ENCODE measurements around the gene LAPTM5.

LAPTM5 gene

DNA sequence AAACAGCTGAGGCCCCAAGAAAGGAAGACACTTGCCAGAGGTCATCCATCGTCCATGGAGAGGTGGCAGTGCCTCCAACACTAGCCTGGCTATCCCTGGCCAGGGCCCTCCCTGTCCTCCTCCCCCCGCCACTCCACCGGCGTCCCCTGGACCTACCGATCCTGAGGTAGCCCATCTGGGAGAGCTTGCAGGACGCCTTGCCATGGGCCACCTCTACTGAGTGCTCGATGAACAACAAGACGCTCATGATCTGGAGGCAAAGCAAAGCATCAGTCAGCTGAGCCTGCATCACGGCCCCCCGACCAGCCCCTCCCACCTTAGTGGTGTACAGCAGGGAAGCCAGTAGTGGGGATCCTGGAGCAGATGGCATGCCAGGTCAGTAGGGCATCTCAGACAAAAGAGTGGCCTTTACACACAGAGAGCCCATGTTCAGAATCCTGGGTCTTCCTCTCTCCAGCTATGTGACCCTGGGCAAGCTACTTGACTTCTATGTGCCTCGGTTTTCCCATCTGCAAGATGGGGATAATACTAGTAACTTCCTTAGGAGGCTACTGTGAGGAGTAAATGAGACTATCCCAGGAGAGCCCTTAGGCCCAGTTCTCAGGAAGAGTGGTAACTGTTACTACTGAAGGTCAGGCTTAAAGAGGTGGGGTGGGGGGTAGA, 15.1 kb downstream of the LAPTM5 start:
- DNase-seq (ENCODE audit: low spot score), result no peak

DNA sequence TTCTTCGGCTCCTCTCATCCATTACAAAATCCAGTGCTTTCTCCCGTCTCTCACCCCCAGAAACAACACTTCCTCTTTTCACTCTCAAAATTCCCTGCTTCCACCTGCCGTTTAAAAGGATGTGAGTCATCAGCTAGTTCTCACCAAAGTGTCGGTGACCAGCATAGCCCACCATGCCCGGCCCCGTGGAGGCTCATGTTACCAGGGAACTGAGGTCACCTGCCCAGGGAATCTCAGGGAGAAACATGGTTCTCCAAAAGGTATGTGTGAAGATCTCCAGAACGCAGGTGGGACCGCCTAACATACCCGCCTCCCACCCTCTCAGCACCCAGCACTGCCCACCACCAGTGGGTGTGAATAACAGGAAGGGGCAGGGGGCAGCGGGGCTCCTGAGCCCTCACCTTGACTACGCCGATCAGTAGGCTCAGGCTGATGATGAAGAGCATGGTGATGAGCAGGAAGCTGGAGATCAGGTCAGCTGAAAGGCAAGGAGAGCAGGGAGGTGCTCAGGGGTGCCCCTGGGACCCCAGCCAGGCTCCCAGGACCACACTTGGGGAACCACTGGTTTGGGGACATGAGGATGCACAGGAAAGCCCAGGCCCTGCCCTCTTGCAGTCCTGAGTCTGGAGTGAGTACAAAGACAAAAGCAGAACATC, 16.2 kb downstream of the LAPTM5 start:
- DNase-seq (ENCODE audit: low spot score), result no peak

DNA sequence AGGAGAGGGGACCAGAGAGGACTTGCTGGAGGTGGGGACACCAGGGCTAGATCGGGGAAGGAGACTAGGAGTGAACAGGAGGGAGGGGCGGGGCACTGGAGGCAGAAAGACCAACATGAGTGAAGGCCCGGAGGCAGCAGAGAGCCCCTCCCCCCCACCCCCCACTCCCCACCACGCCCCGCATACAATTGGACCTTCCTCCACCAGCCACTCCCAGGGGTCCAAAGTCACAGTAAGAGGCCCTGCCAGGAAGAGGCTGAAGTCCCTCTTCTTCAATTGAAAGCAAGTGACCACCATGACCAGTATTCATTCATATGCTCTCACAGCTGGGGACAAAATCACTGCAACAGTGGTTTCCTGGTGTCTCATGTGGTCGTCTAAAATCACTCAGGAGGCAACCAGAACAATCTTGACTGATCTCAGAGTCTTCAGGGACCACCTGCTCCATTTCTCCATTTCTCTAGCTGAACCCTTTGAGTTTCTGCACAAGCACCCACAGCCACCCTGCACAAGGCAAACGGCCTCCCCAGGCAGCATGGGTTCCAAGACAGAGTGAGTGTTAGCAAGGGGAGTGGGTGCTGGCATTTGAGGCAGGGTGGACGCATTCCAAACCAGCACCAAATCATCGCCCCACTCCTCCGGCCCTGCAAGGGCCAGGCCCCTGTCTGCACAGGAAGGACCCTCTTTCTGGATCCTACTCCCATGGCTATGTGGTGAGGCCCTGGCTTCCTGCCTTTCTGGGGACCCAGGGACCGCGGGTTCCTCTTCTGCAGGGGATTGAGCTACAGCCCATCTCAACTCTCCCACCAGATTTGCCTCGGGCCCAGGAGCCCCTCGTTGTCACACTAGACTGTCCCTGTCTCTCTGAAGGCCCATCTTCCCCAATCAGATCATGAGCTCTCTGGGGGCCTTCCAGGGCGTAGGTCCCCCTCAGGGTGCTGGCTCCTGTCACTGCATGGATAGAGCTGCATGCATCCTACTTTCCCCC, 17.0 kb downstream of the LAPTM5 start:
- no peak for DNase-seq (ENCODE audit: low spot score)

DNA sequence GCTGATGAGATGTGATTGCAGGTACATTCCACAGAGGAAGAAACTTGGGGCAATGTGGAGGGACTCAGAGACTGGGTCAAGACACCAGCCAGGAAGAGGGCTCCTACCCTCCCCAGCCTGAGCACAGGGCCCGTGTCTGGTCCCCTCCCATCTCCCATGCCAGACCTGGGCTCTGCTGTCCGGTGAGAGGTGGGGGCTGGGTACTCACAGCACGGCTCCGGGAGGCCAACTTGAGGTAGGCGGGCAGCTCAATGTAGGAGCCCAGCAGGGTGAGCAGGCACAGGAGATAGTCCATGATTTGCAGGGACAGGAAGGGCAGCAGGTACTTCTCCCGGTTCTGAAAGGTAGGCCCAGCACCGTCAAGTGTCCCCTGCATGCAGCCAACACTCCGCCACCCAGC, 18.0 kb downstream of the LAPTM5 start:
- no peak for DNase-seq (ENCODE audit: low spot score)

DNA sequence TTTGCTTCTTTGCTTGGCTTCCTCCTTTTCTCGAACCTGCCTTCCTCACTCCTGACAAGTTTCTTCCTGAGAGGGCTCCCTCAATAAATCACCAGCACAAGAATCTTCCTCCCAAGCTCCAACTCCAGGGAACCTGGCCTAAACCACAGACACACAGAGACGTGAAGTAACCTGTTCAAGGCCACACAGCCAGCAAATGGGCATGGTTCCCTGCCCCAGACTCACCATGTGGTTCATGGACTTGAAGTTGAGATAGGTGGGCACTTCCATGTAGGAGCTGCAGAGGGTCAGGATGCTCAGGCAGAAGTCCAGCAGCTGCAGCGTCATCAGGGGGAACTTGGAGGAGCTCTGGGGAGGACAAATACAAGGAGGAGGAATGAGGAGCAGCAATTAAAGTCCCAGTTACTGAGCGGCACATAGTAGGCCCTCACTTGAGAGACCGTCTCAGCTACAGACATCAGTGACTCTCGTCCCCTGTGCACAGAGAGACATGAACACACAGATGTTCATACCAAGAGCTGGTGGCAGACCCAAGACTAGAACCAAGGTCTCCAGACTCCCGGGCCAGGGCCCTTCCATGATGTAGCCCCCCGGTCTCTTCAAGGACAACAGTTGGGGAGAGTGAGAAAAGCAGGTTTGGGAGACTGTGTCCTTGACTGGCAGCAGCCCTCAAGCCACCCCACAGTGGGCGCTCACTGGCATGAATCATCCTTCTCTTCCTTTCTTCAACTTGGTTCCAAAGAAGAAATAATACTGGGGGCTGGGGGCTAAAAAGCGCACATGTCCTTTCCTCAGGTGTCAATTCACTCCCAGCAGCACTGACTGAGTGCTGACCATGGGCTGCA, 18.6 kb downstream of the LAPTM5 start:
- DNase-seq (ENCODE audit: low spot score), result no peak

DNA sequence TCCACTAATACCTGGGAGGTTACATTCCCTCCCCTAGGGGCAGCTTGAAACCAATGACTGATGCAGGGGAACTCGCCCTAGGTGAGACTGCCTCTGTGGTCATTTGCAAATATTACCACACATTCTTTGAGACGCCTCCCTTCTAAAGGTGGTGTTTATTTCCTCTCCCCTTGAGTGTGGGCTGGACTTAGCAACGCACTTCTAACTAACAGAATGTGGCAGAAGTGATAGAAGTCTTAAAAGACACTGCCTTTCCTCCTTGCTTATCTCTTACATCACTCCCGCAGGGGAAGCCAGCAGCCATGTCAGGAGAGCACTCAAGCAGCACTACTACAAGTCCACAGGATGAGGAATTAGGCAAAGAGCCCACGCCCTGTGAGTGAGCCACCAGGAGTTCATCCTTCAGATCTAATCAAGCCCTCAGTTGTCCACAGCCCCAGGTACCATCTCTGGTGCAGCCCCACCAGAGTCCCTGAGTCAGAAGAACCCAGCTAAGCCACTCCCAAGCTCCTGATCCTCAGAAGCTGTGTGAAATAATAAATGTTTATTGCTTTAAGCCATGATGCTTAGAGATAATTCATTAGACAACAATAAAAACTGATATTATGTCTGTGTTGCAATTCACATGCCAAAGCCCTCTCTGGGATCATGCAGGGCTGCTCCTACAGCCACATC, 19.4 kb downstream of the LAPTM5 start:
- no peak for DNase-seq (ENCODE audit: low spot score)

DNA sequence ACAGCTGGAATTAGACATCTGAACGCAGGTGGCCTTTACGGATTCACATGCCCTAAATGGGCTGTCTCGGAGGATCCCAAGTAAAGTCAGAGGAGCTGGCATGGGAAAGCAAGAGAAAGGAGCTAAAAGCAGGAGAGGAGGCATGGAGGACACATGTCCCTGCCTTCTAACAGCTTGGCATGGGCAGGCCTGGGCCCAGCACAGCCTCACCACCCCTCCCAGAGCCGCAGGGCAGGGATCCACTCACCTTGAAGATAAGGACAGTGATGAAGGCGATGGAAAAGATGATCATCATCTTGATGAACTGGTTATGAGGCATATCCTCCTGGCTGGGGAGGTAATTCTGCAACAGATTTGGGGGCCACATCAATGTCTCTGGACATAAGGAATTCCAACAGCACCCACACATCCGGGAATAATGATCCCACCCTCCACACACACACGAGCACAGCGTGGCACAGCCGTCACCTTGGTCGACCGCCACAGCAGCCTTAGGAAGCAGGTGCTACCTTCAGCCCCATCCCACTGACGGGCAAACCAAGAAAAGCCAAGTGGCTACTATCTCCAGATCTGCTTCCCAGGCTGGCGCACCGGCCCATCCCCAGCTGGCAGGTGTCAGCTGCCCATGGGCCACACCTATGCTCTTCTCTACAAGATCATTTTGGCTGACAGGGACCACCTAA, 20.1 kb downstream of the LAPTM5 start:
- no peak for DNase-seq (ENCODE audit: low spot score)

DNA sequence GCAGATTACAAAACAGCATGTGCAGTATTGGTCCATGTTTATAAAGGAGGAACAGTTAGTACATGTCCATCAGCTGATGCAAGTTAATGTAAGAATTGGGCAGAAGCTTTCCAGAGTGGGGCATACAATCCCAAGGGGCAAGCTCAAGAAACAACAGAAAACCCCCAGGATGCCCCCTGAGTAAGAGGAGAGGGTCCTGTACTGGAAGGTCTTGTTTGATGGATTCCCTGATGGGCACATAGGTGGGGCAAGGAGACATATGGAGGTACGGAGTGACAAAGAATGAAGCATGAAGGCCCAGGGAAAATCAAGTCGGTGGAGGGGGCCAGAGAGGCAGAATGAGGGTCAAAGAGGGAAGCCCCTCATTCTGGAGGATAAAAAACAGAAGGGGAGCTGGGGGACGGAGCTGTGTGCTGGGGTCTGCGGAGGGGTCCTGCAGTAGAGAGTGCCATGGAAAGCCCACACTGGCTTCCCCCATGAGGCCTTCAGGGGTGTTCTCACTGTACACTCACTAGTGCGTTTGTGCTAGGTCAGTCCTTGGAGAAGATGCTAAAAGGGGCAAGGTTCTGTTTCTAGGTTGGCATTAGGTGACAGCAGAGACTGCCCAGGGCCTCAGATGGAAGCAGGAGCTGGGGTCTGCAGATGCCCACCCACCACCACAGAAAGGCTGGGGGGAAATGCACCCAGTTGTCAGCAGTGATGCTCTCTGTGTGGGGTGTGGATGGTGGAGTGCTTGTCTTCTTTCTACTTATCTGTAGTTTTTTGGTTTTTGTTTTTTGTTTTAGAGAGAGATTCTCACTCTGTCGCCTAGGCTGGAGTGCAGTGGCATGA, 21.7 kb downstream of the LAPTM5 start:
- no peak for DNase-seq (ENCODE audit: low spot score)

DNA sequence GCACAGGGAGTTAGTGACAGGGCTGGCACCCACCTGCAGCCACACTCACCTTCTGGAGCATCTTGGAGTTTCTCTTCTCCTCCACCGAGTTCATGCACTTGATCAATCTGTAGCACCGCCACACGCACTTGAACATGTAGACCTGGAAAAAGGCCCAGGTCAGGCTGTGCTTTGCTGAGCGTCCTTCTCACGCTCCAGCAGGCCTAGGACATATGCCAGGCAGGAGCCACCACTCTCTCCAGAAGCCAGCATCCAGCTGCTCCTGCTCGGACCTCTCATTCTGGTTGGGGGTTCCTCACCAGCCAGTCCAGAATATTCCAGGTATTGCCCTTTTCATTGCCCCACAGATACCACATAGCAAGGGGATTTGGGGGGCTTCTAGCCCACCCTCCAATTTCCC, 22.4 kb downstream of the LAPTM5 start:
- DNase-seq (ENCODE audit: low spot score), result no peak

DNA sequence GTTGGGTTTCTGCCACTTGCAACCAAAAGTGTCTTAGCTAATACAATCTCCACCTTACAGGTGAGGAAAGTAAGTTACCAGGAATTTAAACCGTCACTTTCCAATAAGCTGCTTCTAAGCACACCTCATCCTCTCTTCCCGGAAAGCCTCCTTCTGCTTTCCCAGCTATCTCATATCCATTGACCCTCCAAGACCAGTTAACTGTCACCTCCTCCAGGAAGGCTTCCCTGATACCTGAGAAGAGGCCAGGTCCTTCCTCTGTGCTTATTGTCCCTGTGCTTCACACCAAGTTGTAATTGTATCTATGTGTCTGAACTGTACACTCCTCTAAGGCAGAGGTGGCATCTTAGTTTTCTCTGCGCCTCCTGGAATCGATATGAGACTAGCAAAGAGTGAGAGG, 23.0 kb downstream of the LAPTM5 start:
- DNase-seq (ENCODE audit: low spot score), result no peak

DNA sequence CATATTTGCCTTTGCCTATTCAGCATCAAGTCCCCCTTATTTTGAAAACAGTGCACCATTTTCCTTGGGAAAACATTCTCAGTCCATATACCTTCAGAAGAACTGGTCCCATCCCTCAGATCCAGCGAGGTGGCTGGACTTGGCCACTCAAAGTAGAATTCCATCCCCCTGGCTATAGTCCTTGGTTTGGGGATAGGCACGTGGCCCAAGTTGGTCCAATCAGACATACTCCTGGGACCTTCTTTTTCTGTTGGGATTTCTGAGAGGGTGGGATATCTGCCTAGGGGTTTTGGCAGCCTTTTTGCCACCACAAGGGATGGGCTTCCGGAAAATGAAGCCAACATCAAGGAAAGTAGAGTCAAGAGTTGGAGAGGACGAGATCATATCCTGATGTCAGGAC, 23.5 kb downstream of the LAPTM5 start:
- no peak for DNase-seq (ENCODE audit: low spot score)

DNA sequence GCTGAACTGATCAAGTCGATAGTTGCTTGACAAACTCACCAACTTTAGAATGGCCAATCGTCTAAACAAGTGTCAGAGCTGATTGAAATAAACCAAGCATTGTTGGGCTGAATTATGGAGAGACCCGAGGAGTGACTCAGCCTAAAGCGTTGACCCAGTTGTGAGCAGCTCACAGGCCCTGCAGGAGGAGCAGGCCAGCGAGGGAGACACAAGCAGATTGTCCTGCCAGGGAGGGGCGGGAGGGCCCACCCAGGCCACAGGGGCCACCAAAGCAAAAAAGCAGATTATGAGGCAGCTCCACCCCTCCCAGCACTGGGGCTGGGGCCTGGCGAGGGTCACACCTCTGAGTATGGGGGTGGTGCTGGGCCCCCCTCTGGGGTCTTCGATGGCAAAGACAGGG, 24.1 kb downstream of the LAPTM5 start:
- DNase-seq (ENCODE audit: low spot score), result no peak

DNA sequence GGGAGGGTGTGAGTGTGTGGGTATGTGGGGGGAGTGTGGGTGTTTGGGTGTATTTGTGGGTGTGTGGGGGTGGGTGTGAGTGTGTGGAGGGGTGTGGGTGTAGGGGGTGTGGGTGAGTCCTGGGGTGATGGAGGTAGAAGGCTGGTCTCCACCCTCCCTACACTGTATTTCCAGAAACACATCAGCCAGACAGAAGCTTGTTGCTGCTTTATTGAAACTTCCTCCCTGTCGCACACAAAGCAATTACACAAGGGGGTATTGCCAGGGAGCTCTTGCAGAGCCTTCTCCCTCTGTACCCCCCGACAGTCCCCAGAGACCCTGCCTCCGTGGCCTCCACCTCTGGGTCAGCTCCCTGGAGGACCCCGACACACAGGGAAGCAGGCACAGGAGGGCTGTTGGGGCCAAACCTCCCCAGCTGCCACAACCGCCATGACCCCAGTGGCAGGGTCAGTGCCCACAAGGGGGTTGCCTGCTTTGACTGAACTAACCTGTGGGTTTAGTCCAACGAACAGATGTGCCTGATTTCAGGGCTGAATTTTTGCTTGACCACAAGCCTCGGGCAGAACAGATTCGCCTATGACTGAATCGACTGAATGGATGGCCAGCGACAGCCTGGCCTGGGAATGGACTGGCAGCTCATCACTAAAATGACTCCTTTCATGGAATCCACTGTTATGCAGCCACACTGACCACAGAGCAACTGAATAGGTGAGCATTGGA, 25.1 kb downstream of the LAPTM5 start:
- DNase-seq (ENCODE audit: low spot score), result no peak

DNA sequence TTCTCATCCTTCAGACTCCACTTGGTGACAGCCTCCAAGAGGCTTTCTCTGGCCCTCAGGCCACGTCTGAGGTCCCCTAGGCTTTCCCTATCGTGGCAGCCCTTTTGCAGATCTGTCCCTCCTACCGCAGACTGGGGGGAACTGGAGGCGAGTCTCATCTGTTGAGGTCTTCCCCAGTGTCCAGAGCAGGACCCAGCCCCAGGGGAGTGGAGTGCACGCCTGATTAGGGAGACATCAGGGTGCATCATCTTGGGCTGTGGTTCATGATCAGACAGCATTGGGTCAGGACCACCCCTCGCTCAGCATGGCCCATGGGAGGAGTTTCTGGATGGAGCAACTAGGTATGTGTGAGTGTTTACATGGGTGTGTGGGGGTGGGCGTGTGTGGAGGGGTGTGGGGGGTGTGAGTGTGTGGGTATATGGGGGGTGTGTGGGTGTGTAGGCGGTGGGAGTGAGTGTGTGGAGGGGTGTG, 25.7 kb downstream of the LAPTM5 start:
- DNase-seq (ENCODE audit: low spot score), result no peak

DNA sequence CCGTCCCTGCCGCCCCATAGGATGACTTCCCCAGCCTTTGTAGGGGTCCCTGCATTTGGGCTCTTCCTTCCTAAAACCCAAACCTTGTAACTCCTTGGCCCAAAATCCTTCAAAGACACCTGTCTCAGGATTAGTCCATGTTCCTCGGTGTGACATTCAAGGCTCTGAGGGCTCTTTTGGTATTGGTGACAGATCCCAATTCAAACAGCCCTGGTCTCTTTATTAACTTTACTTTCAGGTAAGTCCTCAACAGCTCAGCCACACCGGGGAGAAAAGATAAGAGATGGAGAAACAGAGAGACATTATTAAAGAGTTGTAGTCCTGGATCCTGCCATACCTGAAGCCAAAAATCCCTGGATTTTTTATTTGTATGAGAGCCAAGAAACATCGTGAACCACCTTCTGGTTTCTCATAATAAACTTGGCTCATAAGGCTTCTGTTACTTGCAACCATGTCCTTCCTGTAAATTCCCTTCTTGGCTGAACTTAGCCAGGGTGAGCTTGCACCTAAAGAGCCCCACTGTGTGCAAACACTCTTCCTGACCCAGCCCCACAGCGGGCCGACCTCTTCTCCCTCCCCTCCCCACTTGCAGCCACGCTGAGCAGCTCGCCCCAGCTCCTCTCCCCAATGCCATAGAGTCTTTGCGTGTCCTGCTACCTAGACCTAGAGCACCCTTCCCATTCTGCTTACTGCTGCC, 26.3 kb downstream of the LAPTM5 start:
- no peak for DNase-seq (ENCODE audit: low spot score)

DNA sequence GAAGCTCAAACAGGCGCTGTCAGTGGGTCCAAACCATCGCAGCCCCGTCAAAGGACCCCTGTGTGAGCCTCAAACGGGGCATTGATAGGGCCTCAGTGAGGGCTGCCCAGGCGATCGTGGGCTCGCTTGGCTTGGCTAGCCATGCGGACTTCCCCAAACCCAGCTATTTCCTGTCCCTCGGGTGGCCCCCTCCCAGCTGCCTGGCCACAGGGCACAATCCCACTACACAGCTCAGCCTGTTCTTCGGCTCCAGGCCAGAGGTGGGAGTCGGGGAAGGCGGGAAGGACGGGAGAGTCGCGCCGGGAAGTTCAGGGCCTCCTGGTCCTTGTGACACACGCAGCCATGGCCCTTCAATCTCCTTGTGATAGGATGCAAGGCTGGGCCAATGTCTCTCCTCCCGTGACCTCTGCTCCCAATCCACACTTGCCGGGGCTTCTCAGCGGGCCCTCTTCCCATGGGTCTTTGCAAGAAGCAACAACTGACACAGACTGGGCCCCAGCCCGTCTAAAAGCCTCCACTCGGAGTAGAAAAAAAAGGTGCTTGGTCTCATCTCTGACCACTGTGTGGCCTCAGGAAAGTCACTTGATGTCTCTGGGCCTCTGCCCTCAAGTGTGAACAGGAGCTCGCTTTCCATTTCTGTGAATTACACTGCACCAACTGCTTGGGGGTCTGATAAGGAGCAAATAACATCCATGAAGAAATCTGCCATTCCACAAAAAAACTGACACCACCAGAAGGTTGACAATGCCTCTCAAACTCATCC, 27.0 kb downstream of the LAPTM5 start:
- no peak for DNase-seq (ENCODE audit: low spot score)

DNA sequence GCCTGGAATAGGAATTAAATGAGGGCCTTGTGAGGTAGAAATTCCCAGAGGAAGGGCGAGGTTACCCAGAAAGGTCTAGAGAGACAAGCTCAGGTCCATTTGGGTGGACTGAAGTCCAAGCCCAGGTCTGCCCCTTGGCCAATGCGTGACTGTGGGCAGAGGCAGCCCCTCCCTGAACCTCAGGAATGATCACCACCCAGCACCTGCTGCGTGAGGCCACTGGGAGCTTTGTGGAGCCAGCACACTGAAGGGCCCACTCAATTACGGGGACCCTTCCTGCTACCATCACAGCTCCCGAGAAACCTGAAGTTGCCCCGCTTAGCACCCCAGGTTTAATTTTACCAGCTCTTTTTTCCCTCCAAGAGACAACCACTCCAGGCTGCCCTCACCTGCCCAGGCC, 27.7 kb downstream of the LAPTM5 start:
- no peak for DNase-seq (ENCODE audit: low spot score)
